Ovary (tissue), 9 donors: Measurements from ENCODE around the gene BROX. TPM values are rescaled to one million over a fixed set of nuclear protein-coding genes. Genes with fewer than 3 reads are reported as not detected.

ENCODE experiments used
- DNase-seq, 5 donors: peaks; one replicate each; pipeline ENCODE4 v3.0.0-alpha.2; 2019 to 2020
- H3K27ac ChIP-seq, 2 donors: fragments of 200-600 bp; one replicate each; pipeline versions ENCODE4 v1.5.1 to v1.8.0; 2019 to 2022
- H3K27me3 ChIP-seq: fragments of 200-600 bp; one replicate; pipeline ENCODE4 v1.8.0; 2022
- H3K36me3 ChIP-seq: fragments of 200-600 bp; sonication (generic); one replicate; pipeline ENCODE4 v1.5.1; 2019
- H3K4me1 ChIP-seq: one replicate; pipeline ENCODE4 v1.8.1; 2013; ENCODE audit warnings: mild to moderate bottlenecking, moderate library complexity; ENCODE audit not compliant: insufficient read depth
- H3K4me3 ChIP-seq: fragments of 200-600 bp; sonication (generic); one replicate; pipeline ENCODE4 v1.5.1; 2017
- H3K9me3 ChIP-seq, 2 donors: fragments of 200-600 bp in 1 of 2; sonication (generic) in 1 of 2; one replicate each; pipeline versions ENCODE4 v1.5.1 to v1.8.1; 2013 to 2019; ENCODE audit warnings: mild to moderate bottlenecking in 1 of 2, moderate library complexity in 1 of 2
- EP300 ChIP-seq: sonication (generic); formaldehyde crosslinking; IDR thresholded peaks from one replicate; pipeline ENCODE4 v1.6.1; 2017; ENCODE audit warnings: antibody characterized with exemption
- POLR2A ChIP-seq: fragments of 450-650 bp; IDR thresholded peaks from one replicate; pipeline ENCODE4 v1.6.1; 2017; ENCODE audit warnings: antibody characterized with exemption, mild to moderate bottlenecking, moderate library complexity
- WGBS, 3 donors: extraction: QIAGEN DNeasy Blood & Tissue Kit in 1 of 3; methylation state at CpG; one replicate each; pipeline versions ENCODE4 v1.1.5 to v1.1.7; 2013 to 2017; 5-methylcytosine and 5-hydroxymethylcytosine counted together
- intact Hi-C, 4 donors: fragments of 100-400 bp; cut with DNase I; formaldehyde crosslinking; loops; one replicate each; pipeline versions ENCODE4 v1.11.0 to v1.15.1; 2022 to 2023
- polyA plus RNA-seq, 2 donors: library from polyadenylated mRNA; stranded (reverse); fragments of 200-250 nt in 1 of 2; fragments of 350-450 nt in 1 of 2; fragmentation: Illumina TruSeq in 1 of 2; extraction: RNeasy Lipid Tissue Mini Kit (QIAGEN cat#74804) in 1 of 2; gene quantifications; one replicate each; pipeline ENCODE4 v1.2.3, GENCODE V29; 2013 to 2014
- total RNA-seq, 7 donors: library from RNA; depleted of rRNA in 2 of 7; stranded (reverse); fragments of >200 nt in 2 of 7; fragmentation: NEBNext Ultra II Directional in 3 of 7; extraction: Animal tissue kit (Norgen Biotek cat#: 25700) in 3 of 7; gene quantifications; one replicate each; pipeline versions ENCODE4 v1.1.0 to v1.2.4, GENCODE V29; 2016 to 2023
- TF ChIP-seq, protein P1 (sequence below), 3 donors: fragments of 450-650 bp in 2 of 3; fragments of 200-600 bp in 1 of 3; IDR thresholded peaks; one replicate each; pipeline versions ENCODE4 v1.5.1 to v1.8.0; 2016 to 2022; ENCODE audit warnings: antibody characterized with exemption in 3 of 3, mild to moderate bottlenecking in 1 of 3
- donor health status: DM: no; HTN: no; CAD: no; lungs with moderate emphysema.
- donor health status: DM: no; HTN: no; CAD: no.
- donor health status: Bipolar disorder and iron deficiency.
- donor health status: DM: yes; HTN: yes; CAD: no.
- donor health status: DM: no; HTN: no; CAD: no.
- donor health status: DM: yes; HTN: yes; CAD: no.

Gene BROX
- total and polyA plus RNA-seq, 9 donors: 13.8 to 42.3 (median 28.3) TPM

DNA sequence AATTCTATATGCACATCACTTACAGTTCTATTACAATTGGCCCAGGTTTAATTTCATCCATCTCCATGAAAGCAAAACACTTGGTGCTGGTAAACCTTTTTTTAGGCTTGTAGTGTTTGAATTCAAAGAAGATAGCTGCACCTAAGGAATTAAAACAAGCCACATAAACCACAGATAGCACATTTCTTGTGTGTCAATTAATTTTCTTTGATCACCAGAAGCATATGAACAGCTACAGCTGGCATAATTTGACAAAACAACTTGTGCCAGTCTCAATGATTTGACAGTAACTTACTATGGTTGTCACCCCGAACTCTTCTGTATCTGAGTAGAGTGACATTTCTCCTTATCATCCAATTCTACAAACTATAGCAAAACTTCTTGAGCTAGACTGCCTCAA, 42.3 kb upstream of the BROX start:
- no peak for DNase-seq
- Histone ChIP-seq H3K27me3 (no peaks in the 10 kb centered on the region), H3K27ac (no peak overlapping the region), H3K4me3 (no peak overlapping the region), H3K36me3 (no peaks in the 10 kb centered on the region), H3K9me3 (no peaks in the 10 kb centered on the region), H3K4me1 (no peaks in the 10 kb centered on the region)
- no peak for TF ChIP-seq EP300
- TF ChIP-seq, protein P1, sequence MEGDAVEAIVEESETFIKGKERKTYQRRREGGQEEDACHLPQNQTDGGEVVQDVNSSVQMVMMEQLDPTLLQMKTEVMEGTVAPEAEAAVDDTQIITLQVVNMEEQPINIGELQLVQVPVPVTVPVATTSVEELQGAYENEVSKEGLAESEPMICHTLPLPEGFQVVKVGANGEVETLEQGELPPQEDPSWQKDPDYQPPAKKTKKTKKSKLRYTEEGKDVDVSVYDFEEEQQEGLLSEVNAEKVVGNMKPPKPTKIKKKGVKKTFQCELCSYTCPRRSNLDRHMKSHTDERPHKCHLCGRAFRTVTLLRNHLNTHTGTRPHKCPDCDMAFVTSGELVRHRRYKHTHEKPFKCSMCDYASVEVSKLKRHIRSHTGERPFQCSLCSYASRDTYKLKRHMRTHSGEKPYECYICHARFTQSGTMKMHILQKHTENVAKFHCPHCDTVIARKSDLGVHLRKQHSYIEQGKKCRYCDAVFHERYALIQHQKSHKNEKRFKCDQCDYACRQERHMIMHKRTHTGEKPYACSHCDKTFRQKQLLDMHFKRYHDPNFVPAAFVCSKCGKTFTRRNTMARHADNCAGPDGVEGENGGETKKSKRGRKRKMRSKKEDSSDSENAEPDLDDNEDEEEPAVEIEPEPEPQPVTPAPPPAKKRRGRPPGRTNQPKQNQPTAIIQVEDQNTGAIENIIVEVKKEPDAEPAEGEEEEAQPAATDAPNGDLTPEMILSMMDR (IDR thresholded peaks at IDR 0.05): no peak
- no peak for TF ChIP-seq POLR2A
- intact Hi-C loops: no loop called here
- WGBS, 3 donors: 96 to 100% (median 96%) methylated on average over 1 of the region's 1 CpG

DNA sequence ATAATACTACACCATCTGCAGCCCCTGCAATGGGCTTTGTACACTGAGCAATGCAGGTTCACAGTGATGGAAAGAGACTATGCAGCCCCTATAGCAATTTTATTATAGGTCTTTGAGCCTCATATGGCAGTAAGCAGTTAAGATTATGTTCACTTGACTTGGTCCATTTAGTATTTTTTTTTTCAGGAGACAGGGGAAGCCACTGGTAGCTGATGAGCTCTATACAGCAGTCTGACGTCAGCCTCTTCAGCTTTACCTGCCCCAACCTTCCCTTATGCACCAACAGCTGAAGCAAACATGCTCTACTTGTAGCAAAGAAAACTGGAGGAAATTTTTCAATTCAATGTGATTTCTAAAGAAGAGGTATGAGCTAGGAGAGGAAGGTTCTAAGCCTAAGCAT, 32.3 kb upstream of the BROX start:
- no peaks in the 10 kb centered on the region for H3K36me3 ChIP-seq
- no peak overlapping the region for H3K27ac ChIP-seq
- DNase-seq: no peak
- WGBS, 3 donors: 86 to 97% (median 90%) methylated on average over 1 of the region's 1 CpG
- H3K4me1 ChIP-seq: no peaks in the 10 kb centered on the region
- no peaks in the 10 kb centered on the region for H3K27me3 ChIP-seq
- TF ChIP-seq EP300 (no peak), POLR2A (no peak)
- TF ChIP-seq, protein P1 (IDR thresholded peaks at IDR 0.05): no peak
- no peaks in the 10 kb centered on the region for H3K9me3 ChIP-seq
- intact Hi-C loops: no loop called here
- no peak overlapping the region for H3K4me3 ChIP-seq

DNA sequence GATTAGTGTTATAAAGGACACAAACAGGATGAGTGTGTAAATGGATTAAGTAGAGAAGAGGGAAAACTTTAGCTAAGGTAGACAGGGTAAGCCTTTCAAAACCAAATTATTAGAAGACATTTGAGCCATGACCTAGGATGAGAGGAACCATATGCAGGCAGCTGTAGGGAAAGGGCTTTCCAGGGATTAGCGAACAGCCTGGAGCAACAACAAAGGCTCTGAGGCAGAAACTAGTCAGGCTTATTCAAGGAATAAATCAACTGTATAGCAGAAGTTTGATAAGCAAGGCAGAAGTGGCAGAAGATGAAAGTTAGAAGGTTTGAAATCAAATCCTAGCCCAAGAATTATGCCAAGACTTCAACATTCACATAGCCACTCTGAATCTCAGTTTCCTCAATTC, 21.3 kb upstream of the BROX start:
- no peaks in the 10 kb centered on the region for H3K27me3 ChIP-seq
- TF ChIP-seq EP300 (no peak), POLR2A (no peak)
- TF ChIP-seq, protein P1 (IDR thresholded peaks at IDR 0.05): no peak
- no peaks in the 10 kb centered on the region for H3K36me3 ChIP-seq
- 89 to 90% (median 89%) methylated on average over 1 of the region's 1 CpG for WGBS, 3 donors
- no peak overlapping the region for H3K27ac ChIP-seq
- no peak overlapping the region for H3K4me3 ChIP-seq
- no peaks in the 10 kb centered on the region for H3K9me3 ChIP-seq
- intact Hi-C loops: no loop called here
- no peaks in the 10 kb centered on the region for H3K4me1 ChIP-seq
- DNase-seq: no peak

DNA sequence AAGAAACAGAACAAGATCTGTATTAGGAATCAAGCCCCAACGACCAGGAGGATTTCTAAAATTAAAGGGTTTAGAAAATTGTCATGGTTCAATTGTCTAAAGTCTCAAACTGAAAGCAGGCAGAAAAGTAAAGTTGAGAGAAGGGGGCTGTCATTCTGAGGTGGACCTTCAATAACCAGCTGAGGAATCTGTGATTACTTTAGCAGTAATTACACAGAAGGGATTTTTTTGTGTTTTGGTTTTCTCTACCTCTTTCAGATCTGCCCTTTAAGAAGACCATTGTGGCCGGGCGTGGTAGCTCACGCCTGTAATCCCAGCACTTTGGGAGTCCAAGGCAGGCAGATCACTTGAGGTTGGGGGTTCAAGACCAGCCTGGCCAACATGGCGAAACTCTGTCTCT, 17.4 kb upstream of the BROX start:
- Histone ChIP-seq H3K27ac (no peak overlapping the region), H3K4me1 (no peaks in the 10 kb centered on the region), H3K36me3 (no peaks in the 10 kb centered on the region), H3K4me3 (no peak overlapping the region), H3K9me3 (no peaks in the 10 kb centered on the region), H3K27me3 (no peaks in the 10 kb centered on the region)
- intact Hi-C loops: no loop called here
- DNase-seq: no peak
- TF ChIP-seq POLR2A: no peak
- TF ChIP-seq, protein P1 (IDR thresholded peaks at IDR 0.05): no peak
- TF ChIP-seq EP300: no peak
- WGBS, 3 donors: 86 to 92% (median 89%) methylated on average over 5 of the region's 5 CpGs

DNA sequence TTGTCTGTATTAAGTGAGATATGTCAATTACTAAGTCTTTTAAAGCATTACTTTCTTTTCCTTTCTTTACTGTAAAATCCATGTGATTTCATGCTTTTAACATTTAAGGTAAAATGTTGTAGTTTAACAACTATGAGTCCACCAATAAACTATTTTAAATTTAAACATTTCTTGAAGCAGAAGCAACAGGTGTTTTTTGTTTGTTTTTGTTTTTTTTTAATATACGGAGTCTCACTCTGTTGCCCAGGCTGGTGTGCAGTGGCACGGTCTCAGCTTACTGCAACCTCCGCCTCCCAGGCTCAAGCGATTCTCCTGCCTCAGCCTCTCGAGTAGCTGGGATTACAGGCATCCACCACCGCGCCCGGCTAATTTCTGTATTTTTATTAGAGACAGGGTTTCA, 15.6 kb upstream of the BROX start:
- WGBS, 3 donors: 92 to 95% (median 93%) methylated on average over 8 of the region's 8 CpGs
- TF ChIP-seq EP300: no peak
- no peak for TF ChIP-seq POLR2A
- TF ChIP-seq, protein P1 (IDR thresholded peaks at IDR 0.05): no peak

More for the DNA sequence above, 15.6 kb upstream of the BROX start:
- no peaks in the 10 kb centered on the region for H3K36me3 ChIP-seq
- H3K4me3 ChIP-seq: no peak overlapping the region
- intact Hi-C loops: no loop called here
- H3K9me3 ChIP-seq: no peaks in the 10 kb centered on the region
- H3K27me3 ChIP-seq: no peaks in the 10 kb centered on the region
- DNase-seq: no peak
- no peak overlapping the region for H3K27ac ChIP-seq
- no peaks in the 10 kb centered on the region for H3K4me1 ChIP-seq
